ENCODE measurements around the gene XXYLT1.
A peak's percentile ranks its signal among the peaks of the same experiment; 100 is the strongest.
"Not testable (repeated sequence)": the region's sequence is repeated elsewhere in the genome, so short reads cannot be mapped to it uniquely, and the experiment has no call there.

XXYLT1 gene

GRCh38 chr3:195204360-195205163 lies 66.4 kb downstream of the XXYLT1 start:
- peak in 2 of 3 donors; percentile 10 to 22 for DNase-seq

- DNase-seq = no peak
These were observed 67.4 kb downstream of the XXYLT1 start for GRCh38 chr3:195203606-195204005.

- no peak for DNase-seq
These were observed 69.7 kb downstream of the XXYLT1 start for GRCh38 chr3:195201295-195201694.

GRCh38 chr3:195200010-195200822 lies 70.7 kb downstream of the XXYLT1 start:
- DNase-seq = no peak

- DNase-seq = no peak
These were observed 72.3 kb downstream of the XXYLT1 start for GRCh38 chr3:195198426-195199346.

DNA sequence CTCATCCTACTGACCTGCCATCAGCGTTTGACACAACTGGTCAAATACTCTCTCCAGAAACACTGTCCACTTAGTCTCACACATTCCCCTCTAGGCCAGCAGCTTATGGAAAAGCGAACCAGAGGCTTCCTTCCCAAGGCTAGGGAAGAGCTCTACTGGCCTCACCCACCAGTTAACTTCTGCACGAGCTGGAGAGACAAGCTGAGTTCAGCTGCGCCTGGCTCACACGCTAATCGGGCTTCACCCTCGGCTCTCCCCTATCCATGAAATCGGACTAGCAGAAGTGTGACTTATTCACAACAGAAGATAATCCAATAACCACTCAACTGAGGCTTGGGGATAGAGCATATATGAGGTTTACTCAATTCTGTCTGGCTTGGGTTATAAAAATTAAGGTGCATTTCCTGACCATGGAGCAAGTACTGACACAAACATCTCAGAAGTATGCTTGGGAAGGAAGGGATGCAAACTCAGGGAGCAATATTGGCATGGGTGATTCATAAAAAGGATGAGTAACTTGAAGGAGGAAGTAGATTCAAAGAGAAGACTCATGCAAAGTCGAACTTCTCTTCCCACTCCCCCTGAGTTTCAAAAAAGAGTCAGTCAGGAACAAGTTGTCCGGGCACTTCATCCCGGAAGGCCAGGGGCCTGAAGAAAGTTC lies 73.1 kb downstream of the XXYLT1 start:
- DNase-seq = peak; percentile 72 to 86 (median 85)

DNA sequence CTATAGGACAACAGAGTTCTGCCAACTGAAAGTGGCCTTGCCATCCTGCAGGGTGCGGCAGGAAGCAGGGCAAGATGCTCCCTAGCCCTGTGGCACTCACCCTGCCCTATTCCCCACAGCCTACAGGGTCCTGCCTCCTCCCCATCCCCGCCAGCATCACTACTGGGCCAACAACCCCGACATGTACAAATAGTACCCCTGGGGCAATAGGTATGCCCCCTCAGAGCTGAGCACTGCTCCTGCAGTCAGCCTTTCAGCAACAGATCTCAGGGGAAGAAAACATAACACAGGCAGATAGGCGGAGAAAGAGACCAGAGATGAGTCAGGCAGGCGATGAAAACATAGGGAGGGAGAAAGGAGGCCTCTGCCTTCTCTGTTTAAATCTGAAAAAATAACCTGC lies 74.7 kb downstream of the XXYLT1 start:
- DNase-seq = no peak

DNA sequence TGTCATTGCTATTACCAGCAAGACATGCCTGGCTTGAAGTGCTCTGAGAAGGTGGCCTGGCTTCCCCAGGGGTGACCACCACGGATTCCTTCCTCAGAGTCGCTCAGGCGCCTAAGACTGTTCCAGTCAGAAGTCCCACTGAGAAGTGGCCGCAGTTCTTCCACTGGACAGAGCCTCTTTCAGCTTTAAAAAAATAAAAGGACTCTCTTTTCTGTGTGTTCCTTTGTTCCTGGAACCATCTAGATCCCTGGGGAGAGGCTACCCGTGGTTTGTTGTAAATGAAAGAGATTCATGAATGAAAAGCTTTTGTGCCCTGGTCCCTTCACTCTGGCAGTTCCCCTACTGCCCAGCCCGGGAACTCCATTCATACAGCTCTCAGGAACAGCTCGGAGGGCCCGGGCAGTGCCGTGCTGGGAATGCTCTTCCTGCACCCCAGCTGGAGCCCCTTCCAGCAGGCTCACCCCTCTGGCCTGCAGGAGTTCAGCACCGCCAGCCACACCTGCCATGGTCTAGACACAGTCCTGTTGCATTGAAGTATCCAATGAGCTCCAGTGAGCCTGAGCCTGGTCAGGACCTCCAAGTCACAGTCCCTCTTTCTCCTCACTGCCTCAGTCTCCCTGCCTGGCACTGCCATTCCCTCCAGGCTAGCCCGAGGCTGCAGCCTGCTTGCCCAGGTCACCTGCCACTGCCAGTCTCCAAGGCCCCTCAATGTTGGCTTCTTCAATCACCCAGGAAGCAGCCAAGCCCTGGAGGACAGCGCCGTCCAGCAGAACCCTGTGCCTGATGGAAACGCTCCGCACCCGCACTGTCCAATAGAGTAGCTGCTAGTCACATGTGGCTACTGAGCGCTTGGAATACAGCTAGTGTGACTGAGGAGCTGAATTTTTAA lies 75.4 kb downstream of the XXYLT1 start:
- no peak for DNase-seq

DNA sequence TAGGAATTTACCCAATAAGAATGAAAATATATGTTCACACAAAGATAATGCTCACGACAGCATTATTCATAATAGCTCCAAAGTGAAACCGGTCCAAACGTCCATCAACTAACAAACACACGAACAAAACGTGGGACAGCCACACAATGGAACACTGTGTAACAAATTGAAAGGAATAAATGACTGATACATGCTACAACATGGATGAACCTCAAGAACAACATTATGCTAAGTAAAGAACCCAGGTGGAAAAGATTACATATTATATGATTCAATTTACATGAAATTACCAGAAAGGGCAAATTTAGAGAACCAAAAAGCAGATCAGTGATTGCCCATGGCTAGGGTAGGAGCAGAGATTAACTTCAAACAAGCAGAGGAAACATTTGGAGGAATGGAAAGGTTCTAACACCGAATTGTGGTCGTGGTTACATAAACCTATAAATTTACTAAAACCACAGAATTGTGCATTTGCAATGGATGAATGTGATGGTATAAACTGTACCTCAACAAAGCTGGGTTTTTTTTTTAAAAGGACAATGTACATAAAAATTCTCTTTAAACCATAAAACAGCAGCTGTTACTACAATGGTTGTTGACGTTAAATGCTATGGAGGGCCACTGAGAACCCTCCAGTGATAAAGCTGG lies 76.3 kb downstream of the XXYLT1 start:
- no peak for DNase-seq

- no peak for DNase-seq
These were observed 79.4 kb downstream of the XXYLT1 start for GRCh38 chr3:195191580-195191979.

DNA sequence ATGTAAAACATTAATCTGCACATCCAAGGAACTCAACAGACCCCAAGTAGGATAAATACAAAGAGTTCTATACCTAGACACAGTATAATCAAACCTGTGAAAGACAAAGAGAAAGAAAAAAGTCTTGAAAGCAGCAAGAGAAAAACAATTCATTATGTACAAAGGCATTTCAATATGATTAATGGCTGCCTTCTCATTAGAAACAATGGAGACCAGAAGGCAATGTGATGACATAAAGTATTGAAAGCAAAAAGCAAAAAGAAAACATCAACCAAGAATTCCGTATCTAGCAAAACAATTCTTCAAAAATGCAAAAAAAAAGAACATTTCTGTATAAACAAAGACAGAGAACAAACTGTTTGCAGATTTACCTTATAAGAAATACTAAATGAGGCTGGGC lies 81.1 kb downstream of the XXYLT1 start:
- DNase-seq = no peak

DNA sequence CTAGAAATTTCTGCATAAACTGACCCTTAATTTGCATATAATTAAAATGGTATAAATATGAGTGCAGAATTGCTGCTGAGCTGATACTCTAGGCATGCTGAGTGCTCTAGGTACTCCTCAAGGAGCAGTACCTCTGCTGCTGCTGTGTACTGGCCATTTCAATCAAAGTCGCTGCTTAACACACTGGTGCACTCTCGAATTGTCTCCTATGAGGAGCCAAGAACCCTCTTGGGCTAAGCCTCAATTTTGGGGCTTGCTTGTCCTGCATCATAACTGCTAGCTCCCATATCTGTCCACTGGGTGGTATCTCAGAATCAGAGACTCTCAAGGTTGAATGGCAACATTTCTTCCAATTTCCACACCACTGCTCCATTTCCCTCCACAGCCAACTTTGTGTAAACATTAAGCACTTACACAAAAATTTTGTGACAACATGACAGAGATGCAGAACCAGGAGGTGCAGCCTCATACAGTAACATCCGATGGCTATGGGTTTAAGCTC lies 82.5 kb downstream of the XXYLT1 start:
- no peak for DNase-seq

DNA sequence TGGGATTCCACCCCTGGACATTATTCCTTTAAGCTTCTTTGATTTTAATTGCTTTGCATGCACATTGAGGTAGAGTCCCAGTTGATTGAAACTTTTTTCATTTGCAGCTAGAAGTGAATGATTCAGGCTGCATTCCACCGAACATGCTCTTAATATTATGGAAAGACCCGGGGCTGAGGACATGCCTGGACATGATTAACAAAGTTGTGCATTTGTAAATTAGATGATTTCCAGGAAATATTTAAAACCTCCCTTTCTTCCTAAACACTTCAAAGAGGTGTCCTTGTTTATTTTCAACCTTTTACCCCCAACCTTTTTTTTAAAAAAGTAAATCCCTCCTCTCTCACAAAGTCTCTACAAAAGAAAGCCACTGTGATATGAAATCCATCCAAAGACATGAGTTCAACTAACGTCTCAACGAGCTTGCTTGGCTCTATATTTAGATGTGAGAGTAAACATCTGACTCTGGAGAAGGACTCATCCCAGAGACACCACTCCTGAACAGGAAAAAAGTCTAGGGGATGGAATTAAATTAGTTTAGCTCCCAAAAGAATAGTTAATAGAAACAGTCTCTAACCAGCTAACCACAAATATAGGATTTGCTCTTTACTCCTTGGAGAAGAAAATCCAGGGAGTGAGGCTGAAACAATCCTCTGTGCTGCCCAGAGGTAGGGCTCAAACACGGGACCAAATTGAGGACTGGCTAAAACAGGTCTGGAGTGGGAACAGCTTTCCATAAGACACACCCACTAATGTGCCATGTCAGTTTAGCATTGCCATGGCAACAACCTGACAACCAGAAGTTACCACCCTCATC lies 83.1 kb downstream of the XXYLT1 start:
- DNase-seq = no peak

DNA sequence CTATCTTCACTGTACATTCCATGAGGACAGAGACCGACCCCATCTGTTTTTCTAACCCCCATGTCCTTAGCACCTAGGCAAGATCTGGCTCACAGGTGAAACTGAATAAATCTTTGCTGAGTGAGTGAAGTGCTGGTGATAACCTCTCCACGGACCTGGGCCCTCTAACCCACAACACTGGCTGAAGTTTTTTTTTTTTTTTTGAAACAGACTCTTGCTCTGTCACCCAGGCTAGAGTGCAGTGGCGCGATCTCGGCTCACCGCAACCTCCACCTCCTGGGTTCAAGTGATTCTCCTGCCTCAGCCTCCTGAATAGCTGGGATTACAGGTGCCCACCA lies 84.3 kb downstream of the XXYLT1 start:
- DNase-seq = not testable (repeated sequence)

DNA sequence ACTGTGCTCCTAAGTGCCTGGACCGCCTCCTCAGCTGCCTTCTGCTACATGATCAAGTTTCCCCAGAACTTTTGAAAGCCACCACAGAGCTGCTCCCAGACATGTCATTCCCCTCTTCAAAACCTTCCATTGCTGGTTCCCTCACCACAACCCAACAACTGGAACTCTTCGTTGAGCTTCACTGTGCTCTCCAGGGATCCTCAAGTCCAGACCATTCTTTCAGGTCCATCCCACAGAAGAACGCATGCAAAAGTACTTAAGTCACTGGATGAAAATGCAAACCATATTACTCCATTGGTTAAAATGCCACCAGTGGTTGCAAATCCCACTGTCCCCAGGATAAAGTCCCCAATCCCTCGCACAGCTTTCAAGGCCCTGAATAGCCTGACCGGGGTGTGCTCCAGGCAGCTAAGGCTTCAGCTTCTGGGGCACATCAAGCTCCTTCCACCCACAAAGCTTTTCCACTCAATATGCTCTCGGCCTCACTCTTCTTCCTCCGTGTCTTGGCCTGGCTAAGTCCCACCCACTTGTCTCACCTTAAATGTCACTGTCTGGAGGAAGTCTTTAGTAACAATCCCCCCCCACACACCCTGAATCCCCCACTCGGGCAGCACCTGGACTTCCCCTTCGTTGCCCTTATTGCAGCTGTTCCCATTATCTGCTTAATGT lies 84.8 kb downstream of the XXYLT1 start:
- no peak for DNase-seq

DNA sequence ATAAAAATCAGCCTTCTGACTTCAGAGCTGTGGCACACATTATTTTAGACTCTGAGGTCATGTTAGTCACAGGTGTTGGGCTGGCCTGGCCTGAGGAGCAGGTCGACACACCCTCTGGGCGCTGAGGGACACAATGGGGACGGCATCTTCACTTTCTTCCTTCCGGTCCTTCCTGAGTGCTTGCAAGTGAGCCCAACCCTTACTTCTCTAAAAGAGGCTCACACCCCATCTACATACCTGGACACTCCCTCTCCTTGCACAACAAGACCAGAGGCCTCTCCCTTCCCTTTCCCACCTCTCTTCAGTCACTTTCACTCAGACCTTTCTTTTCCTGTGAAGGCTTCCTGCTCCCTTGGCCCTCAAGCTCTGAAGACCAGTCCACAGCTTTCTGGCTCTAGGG lies 85.4 kb downstream of the XXYLT1 start:
- no peak for DNase-seq

GRCh38 chr3:195184716-195185421 lies 86.1 kb downstream of the XXYLT1 start:
- peak in 1 of 3 donors; percentile 40 for DNase-seq

- no peak for DNase-seq
These were observed 87.7 kb downstream of the XXYLT1 start for GRCh38 chr3:195183071-195183776.

Data from suppressor macrophage treated with lipopolysaccharide for 1 hour (primary cell).